Measurements from ENCODE around the gene SERPINH1.

SERPINH1 gene

DNA sequence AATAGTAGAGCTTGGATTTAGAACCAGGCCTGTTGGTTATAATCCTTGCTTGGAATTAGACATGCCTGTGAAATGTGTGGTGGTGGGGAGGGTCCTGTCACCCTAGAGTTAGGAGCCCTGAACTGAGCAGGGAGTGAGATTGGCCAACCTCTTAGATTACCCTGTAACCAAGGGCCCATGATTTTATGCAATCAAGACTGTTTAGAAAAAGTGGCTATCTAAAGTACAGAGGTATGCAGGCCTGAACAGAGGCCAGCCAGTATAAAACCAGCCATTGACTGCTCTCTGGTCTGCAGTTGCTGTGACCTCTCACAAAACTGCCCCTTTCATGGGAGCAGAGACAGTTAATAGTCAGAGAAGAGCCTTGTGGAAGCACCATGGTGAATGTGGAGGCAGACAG lies 36.2 kb downstream of the SERPINH1 start:
- DNase-seq (no peak), ATAC-seq (no peak)

DNA sequence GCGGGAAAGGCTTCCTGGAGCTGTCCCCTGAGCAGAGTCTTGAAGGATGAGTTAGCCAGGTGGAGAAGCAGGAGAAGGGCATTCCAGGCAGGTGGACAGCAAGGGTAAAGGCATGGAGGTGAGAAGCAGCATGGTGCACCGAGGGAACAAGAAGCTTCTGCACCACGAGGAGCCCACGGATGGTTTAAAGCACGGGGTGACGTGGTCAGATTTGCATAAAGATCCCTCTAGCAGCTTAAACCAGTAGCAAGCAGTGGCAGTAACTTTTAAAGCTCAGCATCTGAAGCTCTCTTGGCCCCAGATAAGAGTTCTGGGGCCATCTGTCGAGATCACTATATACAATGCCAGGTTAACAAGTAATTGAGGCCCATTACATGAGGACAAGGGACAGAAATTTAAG lies 36.8 kb downstream of the SERPINH1 start:
- DNase-seq (no peak), ATAC-seq (no peak)

DNA sequence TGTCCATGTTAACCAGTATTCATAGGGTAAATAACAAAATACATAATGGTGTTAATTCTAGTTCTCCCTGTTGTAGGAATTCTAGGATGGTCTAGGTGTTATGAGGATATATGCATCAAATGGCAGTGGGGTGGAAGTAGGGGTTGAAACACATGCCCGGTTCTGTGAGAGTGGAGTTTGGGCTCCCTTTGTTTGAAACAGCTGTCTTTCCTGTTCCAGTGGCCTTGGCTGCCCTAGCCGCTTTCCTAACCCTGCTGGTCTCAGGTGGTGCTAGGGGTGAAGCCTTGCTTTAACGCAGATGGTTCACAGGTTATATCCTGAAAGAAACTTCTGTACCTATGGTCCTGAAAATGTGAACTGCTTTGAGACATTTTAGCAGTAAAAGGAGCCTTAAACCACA lies 38.3 kb downstream of the SERPINH1 start:
- ATAC-seq, result no peak
- DNase-seq, result no peak

DNA sequence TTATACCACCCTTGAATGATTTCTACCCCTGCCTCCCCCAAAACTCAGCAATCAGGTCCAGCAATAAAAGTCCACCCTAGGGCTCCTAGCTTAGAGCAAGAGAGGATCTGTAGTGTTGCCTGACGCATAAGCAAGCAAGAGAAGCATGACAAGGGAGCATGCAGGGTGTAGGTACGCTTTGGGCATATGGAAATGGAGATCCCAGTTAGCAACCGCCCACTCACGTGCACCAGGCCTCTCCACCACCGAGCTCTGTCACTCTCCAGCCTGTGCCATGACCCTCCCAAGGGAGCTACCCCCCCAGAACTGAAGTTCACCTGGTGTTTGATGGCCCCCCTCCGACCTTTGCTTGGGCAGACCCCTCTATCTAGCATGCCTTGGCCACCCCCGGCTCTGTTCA lies 39.4 kb downstream of the SERPINH1 start:
- no peak for DNase-seq
- ATAC-seq, result no peak

DNA sequence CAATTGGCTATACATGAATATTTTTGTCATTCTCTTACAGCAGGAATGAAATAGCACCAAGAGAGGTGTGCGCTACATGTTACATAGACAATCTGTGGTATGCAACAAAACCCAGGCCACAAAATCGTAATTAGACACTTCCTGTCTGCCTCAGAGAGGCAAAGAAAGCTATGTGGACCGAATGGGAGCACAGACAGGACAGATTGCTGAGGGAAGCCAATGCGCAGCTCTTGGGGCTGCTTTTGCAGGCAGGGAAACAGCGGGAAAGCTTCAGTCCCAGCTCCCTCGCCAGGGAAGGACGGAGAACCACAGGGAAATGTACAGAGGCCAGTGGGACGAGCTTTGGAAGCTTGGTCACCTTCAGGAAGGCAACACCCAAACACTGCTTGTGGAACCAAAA lies 40.9 kb downstream of the SERPINH1 start:
- no peak for DNase-seq
- no peak for ATAC-seq

DNA sequence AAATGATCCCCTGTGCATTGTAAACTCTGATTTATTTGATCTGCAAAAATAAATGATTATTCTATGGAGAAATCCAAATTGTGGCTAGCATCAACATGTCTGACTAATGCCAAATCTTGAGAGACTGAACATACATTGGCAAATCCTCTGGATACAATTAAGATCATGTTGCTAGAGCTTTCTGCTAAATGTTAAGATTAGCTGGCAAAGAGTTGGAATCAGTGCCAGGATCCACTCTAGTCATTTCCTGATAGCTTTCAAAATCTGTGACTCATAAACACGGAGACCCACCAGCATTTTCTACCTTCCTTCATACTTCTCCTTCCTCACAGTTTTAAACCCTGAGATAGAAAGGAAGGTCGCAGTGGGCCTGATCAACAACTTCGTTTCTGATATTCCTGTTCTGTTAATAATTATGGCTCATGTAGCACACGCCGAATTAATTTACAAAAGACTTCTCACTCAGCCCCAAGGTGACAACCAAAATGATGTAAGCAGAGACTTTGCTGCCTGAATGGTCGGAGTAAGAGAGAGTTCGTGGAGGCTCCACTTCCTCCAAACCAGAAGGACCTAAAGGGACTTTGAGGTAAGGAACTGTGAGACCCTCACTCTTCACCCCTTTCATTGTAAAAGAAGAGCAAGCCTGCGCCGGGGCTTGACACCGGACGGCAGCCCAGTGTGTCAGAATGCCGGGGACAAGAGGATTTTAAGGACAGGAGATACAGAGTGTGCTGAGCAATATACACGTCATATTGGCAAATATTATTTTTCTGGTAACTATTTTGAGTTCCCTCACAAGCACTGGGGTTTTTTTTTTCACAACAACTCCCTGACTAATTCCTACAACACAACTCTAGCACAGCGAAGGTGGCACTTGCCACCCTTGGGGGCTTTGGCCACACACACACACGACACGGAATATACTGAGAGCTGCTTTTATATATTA lies 42.0 kb downstream of the SERPINH1 start:
- ATAC-seq, result no peak

DNA sequence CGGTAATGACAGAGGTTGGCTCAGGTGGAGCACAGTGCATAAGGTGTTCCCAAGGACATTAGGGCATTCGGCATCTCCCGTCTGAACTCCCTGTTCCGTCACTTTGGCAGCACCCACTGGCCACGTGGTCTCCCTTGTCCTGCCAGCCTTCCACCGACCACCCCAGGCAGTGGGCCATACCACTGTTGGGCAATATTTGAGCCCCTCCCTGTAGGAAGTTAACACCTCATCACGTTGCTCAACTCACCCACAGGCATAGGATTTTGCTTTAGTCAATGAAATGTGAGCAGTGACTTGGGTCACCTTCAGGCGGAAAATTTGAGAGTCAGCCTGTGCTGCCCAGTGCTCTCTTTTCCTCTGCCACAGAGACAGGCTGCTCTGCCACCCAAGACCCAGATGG lies 44.0 kb downstream of the SERPINH1 start:
- ATAC-seq (no peak), DNase-seq (no peak)

More for the DNA sequence above, 42.0 kb downstream of the SERPINH1 start:
- no peak for DNase-seq

DNA sequence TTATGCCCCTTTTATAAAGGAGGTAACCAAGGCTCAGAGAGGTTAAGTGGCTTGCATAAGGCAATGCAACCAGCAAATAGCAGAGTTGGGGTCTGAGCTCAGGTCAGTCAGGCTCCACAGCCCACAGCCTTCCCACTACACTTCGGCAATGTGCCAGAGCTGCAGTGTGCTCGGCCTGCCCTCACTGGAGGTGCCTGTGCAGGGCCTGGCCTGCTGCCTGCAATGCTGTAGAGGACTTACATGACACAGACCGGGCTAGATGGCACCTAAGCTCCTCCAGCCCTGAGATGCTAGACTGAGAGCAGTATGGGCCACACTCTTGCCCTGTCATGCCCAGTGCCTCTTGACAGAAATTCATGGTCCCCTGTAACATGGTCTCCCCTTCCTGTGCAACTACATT lies 49.8 kb downstream of the SERPINH1 start:
- ATAC-seq, result no peak

DNA sequence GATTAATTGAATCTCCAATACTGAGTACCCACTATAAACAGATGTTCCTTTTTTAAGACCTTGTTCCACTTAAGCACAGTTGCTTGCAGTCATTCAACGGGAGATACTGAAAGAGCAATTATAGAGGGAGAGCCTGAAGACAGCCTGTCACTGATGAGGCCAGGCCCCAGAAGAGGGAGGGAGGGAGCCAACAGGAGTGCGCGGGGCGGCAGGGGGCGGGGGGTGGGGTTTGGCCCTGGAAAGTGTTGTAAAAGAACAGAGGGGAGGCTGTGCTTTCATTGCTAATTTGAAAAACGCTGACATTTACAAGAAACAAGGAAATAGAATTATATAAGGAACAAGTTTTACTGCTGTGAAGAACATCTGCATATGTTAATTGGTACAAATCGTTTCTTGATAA lies 53.7 kb downstream of the SERPINH1 start:
- ATAC-seq, result no peak
- no peak for DNase-seq

More for the DNA sequence above, 49.8 kb downstream of the SERPINH1 start:
- DNase-seq, result no peak

DNA sequence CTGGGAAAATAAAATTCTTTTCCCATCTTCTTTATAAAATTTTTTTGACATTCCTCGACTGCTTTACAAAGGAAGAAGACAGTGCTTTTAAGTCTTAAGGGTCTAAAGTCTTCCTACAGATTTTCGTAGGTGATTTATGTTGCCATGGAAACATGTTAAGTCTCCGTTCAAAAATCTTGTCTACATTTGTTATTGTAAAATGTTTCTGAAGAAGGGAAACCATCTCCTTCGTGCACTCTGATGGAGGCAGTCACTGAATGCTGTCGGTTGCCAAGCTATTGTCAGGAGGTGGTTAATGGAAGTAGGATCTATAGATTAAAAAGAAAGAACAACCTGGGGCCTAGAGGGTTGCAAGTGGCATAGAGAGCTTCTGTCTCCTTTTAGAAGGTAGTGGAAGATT lies 54.2 kb downstream of the SERPINH1 start:
- ATAC-seq, result no peak
- DNase-seq, result no peak
